Measurements from ENCODE around the gene SKIDA1. TPM values are rescaled to one million over a fixed set of nuclear protein-coding genes. Genes with fewer than 3 reads are reported as not detected.
A peak's percentile ranks its signal among the peaks of the same experiment; 100 is the strongest.

SKIDA1 gene
- total and polyA plus RNA-seq, 4 donors: 0.10 to 1.6 (median 0.80) TPM

- ATAC-seq (ENCODE audit: insufficient read depth, low FRiP score) (peak; percentile 67), DNase-seq (peak; percentile 97 to 98 (median 98))
- 1 to 2% methylated on average over 33 to 37 of the region's 37 CpGs for WGBS, 2 donors
- no peaks in the 10 kb centered on the region for H3K9me3 ChIP-seq (ENCODE audit: control insufficient read depth in 4 of 4, insufficient read depth in 3 of 4, low read length in 3 of 4)
- no peaks in the 10 kb centered on the region for H3K27me3 ChIP-seq (ENCODE audit: control insufficient read depth in 3 of 3, insufficient read depth in 3 of 3, low read length in 2 of 3)
- TF ChIP-seq, protein P1, sequence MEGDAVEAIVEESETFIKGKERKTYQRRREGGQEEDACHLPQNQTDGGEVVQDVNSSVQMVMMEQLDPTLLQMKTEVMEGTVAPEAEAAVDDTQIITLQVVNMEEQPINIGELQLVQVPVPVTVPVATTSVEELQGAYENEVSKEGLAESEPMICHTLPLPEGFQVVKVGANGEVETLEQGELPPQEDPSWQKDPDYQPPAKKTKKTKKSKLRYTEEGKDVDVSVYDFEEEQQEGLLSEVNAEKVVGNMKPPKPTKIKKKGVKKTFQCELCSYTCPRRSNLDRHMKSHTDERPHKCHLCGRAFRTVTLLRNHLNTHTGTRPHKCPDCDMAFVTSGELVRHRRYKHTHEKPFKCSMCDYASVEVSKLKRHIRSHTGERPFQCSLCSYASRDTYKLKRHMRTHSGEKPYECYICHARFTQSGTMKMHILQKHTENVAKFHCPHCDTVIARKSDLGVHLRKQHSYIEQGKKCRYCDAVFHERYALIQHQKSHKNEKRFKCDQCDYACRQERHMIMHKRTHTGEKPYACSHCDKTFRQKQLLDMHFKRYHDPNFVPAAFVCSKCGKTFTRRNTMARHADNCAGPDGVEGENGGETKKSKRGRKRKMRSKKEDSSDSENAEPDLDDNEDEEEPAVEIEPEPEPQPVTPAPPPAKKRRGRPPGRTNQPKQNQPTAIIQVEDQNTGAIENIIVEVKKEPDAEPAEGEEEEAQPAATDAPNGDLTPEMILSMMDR (IDR thresholded peaks at IDR 0.05; ENCODE audit: control extremely low read depth, extremely low read depth): no peak
- peak overlapping the region; percentile 49 to 94 for H3K9ac ChIP-seq (ENCODE audit: insufficient read depth in 1 of 2, low read length in 2 of 2)
- H3K27ac ChIP-seq (ENCODE audit: low read depth in 1 of 2, low read length in 1 of 2): peak overlapping the region; percentile 54 to 83
- peak overlapping the region; percentile 40 for H3K4me3 ChIP-seq
- H3K36me3 ChIP-seq (ENCODE audit: control insufficient read depth in 4 of 4, insufficient read depth in 4 of 4, low read length in 4 of 4): no peaks in the 10 kb centered on the region
- H3K4me1 ChIP-seq (ENCODE audit: control insufficient read depth in 5 of 5, insufficient read depth in 5 of 5, low read length in 5 of 5): peaks cover 0 to 29% (median 6%) of the 10 kb centered on the region in 5 donors
Observed at GRCh38 chr10:21497177-21497807, 28.2 kb downstream of the SKIDA1 start.

- no peaks in the 10 kb centered on the region for H3K27me3 ChIP-seq (ENCODE audit: control insufficient read depth in 3 of 3, insufficient read depth in 3 of 3, low read length in 2 of 3)
- peak overlapping the region; percentile 54 to 83 for H3K27ac ChIP-seq (ENCODE audit: low read depth in 1 of 2, low read length in 1 of 2)
- no peaks in the 10 kb centered on the region for H3K36me3 ChIP-seq (ENCODE audit: control insufficient read depth in 4 of 4, insufficient read depth in 4 of 4, low read length in 4 of 4)
- peak; percentile 73 to 88 (median 85) for DNase-seq
- H3K4me1 ChIP-seq (ENCODE audit: control insufficient read depth in 5 of 5, insufficient read depth in 5 of 5, low read length in 5 of 5): peaks cover 0 to 29% (median 6%) of the 10 kb centered on the region in 5 donors
- TF ChIP-seq, protein P1 (IDR thresholded peaks at IDR 0.05; ENCODE audit: control extremely low read depth, extremely low read depth): no peak
- 0 to 1% methylated on average over 47 to 72 of the region's 72 CpGs for WGBS, 2 donors
- peak overlapping the region; percentile 49 to 94 for H3K9ac ChIP-seq (ENCODE audit: insufficient read depth in 1 of 2, low read length in 2 of 2)
- H3K4me3 ChIP-seq: peak overlapping the region; percentile 40
- ATAC-seq (ENCODE audit: insufficient read depth, low FRiP score): peak; percentile 25
- no peaks in the 10 kb centered on the region for H3K9me3 ChIP-seq (ENCODE audit: control insufficient read depth in 4 of 4, insufficient read depth in 3 of 4, low read length in 3 of 4)
Observed at GRCh38 chr10:21496343-21497176, 28.9 kb downstream of the SKIDA1 start.

DNA sequence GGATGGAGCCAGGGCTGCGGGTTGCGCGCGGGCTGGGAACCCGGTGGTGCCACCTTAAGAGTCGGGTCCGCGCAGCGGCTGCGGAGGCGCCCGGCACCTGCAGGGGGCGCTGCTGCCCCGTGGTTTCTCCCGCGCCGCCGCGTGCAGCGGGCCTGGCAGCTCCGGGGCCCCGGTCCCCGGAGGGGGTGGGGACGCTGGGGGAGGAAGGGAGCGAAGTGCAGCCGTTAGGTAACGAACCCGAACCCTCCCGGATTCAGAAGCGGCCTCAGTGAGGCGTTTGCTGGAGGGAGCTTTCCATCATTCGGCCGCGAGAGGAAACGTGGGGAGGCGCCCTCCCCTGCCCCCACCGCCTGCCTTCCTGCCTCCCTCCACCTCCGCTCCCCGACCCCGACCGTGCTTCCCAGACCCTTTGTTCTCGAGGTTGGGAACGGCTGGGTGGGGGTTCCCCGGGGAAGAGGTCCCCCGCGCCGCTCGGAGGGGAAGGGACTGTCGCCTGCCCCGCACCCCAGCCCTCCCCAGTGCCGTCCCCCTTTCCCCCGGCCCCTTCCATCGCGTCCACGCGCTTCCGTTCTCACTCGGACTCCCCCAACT lies 29.6 kb downstream of the SKIDA1 start:
- H3K4me1 ChIP-seq (ENCODE audit: control insufficient read depth in 5 of 5, insufficient read depth in 5 of 5, low read length in 5 of 5): peaks cover 0 to 23% (median 4%) of the 10 kb centered on the region in 5 donors
- DNase-seq (peak; percentile 94 to 97 (median 95)), ATAC-seq (ENCODE audit: insufficient read depth, low FRiP score) (peak; percentile 84)
- no peaks in the 10 kb centered on the region for H3K27me3 ChIP-seq (ENCODE audit: control insufficient read depth in 3 of 3, insufficient read depth in 3 of 3, low read length in 2 of 3)
- peak overlapping the region; percentile 49 to 78 for H3K9ac ChIP-seq (ENCODE audit: insufficient read depth in 1 of 2, low read length in 2 of 2)
- 0 to 1% methylated on average over 38 to 56 of the region's 58 CpGs for WGBS, 2 donors
- H3K9me3 ChIP-seq (ENCODE audit: control insufficient read depth in 4 of 4, insufficient read depth in 3 of 4, low read length in 3 of 4): no peaks in the 10 kb centered on the region
- peak overlapping the region; percentile 53 for H3K4me3 ChIP-seq
- TF ChIP-seq, protein P1 (IDR thresholded peaks at IDR 0.05; ENCODE audit: control extremely low read depth, extremely low read depth): peak; percentile 92
- no peaks in the 10 kb centered on the region for H3K36me3 ChIP-seq (ENCODE audit: control insufficient read depth in 4 of 4, insufficient read depth in 4 of 4, low read length in 4 of 4)
- peak overlapping the region; percentile 50 to 83 for H3K27ac ChIP-seq (ENCODE audit: low read depth in 1 of 2, low read length in 1 of 2)

Measured in lung (tissue), 12 donors.